SH-SY5Y (cell line): ENCODE measurements around the gene MAP3K12.

ENCODE experiments used
- GATA2 ChIP-seq: IDR thresholded peaks from 2 replicates; pipeline ENCODE4 v1.6.1; 2011; ENCODE audit warnings: mild to moderate bottlenecking, low read depth, low read length
- GATA3 ChIP-seq: IDR thresholded peaks from 2 replicates; pipeline ENCODE4 v1.6.1; 2011; ENCODE audit warnings: low read depth, mild to moderate bottlenecking, low read length, moderate library complexity

GRCh38 chr12:53456654-53457366 is 42.4 kb downstream of the MAP3K12 start:
- TF ChIP-seq GATA3, result no peak
- TF ChIP-seq GATA2, result no peak
